ENCODE measurements around the gene MAOB. TPM values are rescaled to one million over a fixed set of nuclear protein-coding genes. Genes with fewer than 3 reads are reported as not detected.
"Not testable (repeated sequence)": the region's sequence is repeated elsewhere in the genome, so short reads cannot be mapped to it uniquely, and the experiment has no call there.

Gene MAOB
- total RNA-seq, 6 experiments from 2014 or later: 70.0 to 253 (median 122) TPM

- DNase-seq: no peak
- TF ChIP-seq POLR2A (IDR thresholded peaks at IDR 0.05) (no peak), CTCF (IDR thresholded peaks at IDR 0.05) (no peak)
- Histone ChIP-seq H3K36me3 (no peaks in the 10 kb centered on the region), H3K27ac (peak overlapping the region in 1 of 3 donors; percentile 39), H3K9me3 (no peaks in the 10 kb centered on the region), H3K4me1 (no peaks in the 10 kb centered on the region), H3K27me3 (no peaks in the 10 kb centered on the region), H3K4me3 (no peak overlapping the region)
- intact Hi-C loops (cut with DNase I): no loop called here
- 31% methylated on average over 1 of the region's 1 CpG for WGBS (ENCODE audit: insufficient coverage, low coverage, low lambda C conversion rate, missing lambda C conversion rate)
- peak; percentile 58 to 78 (median 70) for ATAC-seq
Measured at GRCh38 chrX:43734444-43734843, 147.8 kb downstream of the MAOB start.

- no peak for TF ChIP-seq POLR2A (IDR thresholded peaks at IDR 0.05)
- TF ChIP-seq CTCF (IDR thresholded peaks at IDR 0.05): no peak
- Histone ChIP-seq H3K4me3 (no peak overlapping the region), H3K27ac (peak overlapping the region in 1 of 3 donors; percentile 39), H3K27me3 (no peaks in the 10 kb centered on the region), H3K4me1 (no peaks in the 10 kb centered on the region), H3K9me3 (no peaks in the 10 kb centered on the region), H3K36me3 (no peaks in the 10 kb centered on the region)
- DNase-seq (no peak), ATAC-seq (no peak)
- intact Hi-C loops (cut with DNase I): no loop called here
- 80% methylated on average over 1 of the region's 1 CpG for WGBS (ENCODE audit: insufficient coverage, low coverage, low lambda C conversion rate, missing lambda C conversion rate)
Measured at GRCh38 chrX:43733699-43734098, 148.6 kb downstream of the MAOB start.

- 60% methylated on average over 6 of the region's 7 CpGs for WGBS (ENCODE audit: insufficient coverage, low coverage, low lambda C conversion rate, missing lambda C conversion rate)
- TF ChIP-seq CTCF (IDR thresholded peaks at IDR 0.05): no peak
- TF ChIP-seq POLR2A (IDR thresholded peaks at IDR 0.05): no peak
- intact Hi-C loops (cut with DNase I): no loop called here
Measured at GRCh38 chrX:43731086-43731485, 151.2 kb downstream of the MAOB start.

GRCh38 chrX:43728966-43729365, 153.3 kb downstream of the MAOB start:
- Histone ChIP-seq H3K36me3 (no peaks in the 10 kb centered on the region), H3K9me3 (no peaks in the 10 kb centered on the region), H3K27me3 (no peaks in the 10 kb centered on the region), H3K27ac (no peak overlapping the region), H3K4me3 (no peak overlapping the region), H3K4me1 (peaks cover 0 to 16% (median 0%) of the 10 kb centered on the region in 4 donors)
- ATAC-seq (no peak), DNase-seq (no peak)
- 83% methylated on average over 1 of the region's 1 CpG for WGBS (ENCODE audit: insufficient coverage, low coverage, low lambda C conversion rate, missing lambda C conversion rate)
- intact Hi-C loops (cut with DNase I): no loop called here
- TF ChIP-seq CTCF (IDR thresholded peaks at IDR 0.05) (no peak), POLR2A (IDR thresholded peaks at IDR 0.05) (no peak)

More at GRCh38 chrX:43731086-43731485, 151.2 kb downstream of the MAOB start:
- Histone ChIP-seq H3K9me3 (no peaks in the 10 kb centered on the region), H3K27me3 (no peaks in the 10 kb centered on the region), H3K27ac (no peak overlapping the region), H3K36me3 (no peaks in the 10 kb centered on the region), H3K4me1 (peaks cover 0 to 8% (median 0%) of the 10 kb centered on the region in 4 donors), H3K4me3 (no peak overlapping the region)
- no peak for ATAC-seq
- DNase-seq: no peak

- H3K27me3 ChIP-seq: no peaks in the 10 kb centered on the region
- TF ChIP-seq POLR2A (IDR thresholded peaks at IDR 0.05): no peak
- no peak for TF ChIP-seq CTCF (IDR thresholded peaks at IDR 0.05)
- peak in 2 of 4 donors; percentile 27 to 28 for ATAC-seq
- WGBS (ENCODE audit: insufficient coverage, low coverage, low lambda C conversion rate, missing lambda C conversion rate): 31% methylated on average over 5 of the region's 5 CpGs
- H3K27ac ChIP-seq: peak overlapping the region in 1 of 3 donors; percentile 8
- DNase-seq: no peak
- intact Hi-C loops (cut with DNase I): no loop called here
- no peak overlapping the region for H3K4me3 ChIP-seq
- H3K4me1 ChIP-seq: peaks cover 0 to 16% (median 0%) of the 10 kb centered on the region in 4 donors
- H3K36me3 ChIP-seq: no peaks in the 10 kb centered on the region
- H3K9me3 ChIP-seq: no peaks in the 10 kb centered on the region
Measured at GRCh38 chrX:43728002-43728401, 154.2 kb downstream of the MAOB start.

- H3K36me3 ChIP-seq; intact Hi-C loops (cut with DNase I); DNase-seq; ATAC-seq; H3K9me3 ChIP-seq; H3K27ac ChIP-seq; H3K4me3 ChIP-seq; H3K27me3 ChIP-seq: not testable (repeated sequence)
- peaks cover 0 to 16% (median 0%) of the 10 kb centered on the region in 4 donors for H3K4me1 ChIP-seq
- no CpG with 5 or more reads among the region's 6 CpGs for WGBS (ENCODE audit: insufficient coverage, low coverage, low lambda C conversion rate, missing lambda C conversion rate)
Measured at GRCh38 chrX:43727254-43727653, 155.0 kb downstream of the MAOB start.

GRCh38 chrX:43725227-43725626, 157.0 kb downstream of the MAOB start:
- intact Hi-C loops (cut with DNase I); ATAC-seq; H3K27me3 ChIP-seq; H3K4me3 ChIP-seq; H3K36me3 ChIP-seq; H3K27ac ChIP-seq; H3K9me3 ChIP-seq; DNase-seq: not testable (repeated sequence)
- 39% methylated on average over 5 of the region's 5 CpGs for WGBS (ENCODE audit: insufficient coverage, low coverage, low lambda C conversion rate, missing lambda C conversion rate)
- H3K4me1 ChIP-seq: peaks cover 0 to 16% (median 0%) of the 10 kb centered on the region in 4 donors
